Adrenal gland (tissue), 12 donors: ENCODE measurements around the gene VWA5B1. TPM values are rescaled to one million over a fixed set of nuclear protein-coding genes. Genes with fewer than 3 reads are reported as not detected.

Experiments used
- DNase-seq, 7 donors: peaks; one replicate each; pipeline ENCODE4 v3.0.0-alpha.2; 2019 to 2020
- H3K27ac ChIP-seq, 5 donors: fragments of 200-600 bp; sonication (generic) in 4 of 5; 1 replicate in 3 of 5; 2 replicates in 2 of 5; pipeline versions ENCODE4 v1.5.1 to v1.8.0; 2016 to 2020; ENCODE audit warnings: mild to moderate bottlenecking in 1 of 5
- H3K27me3 ChIP-seq: fragments of 200-600 bp; 2 replicates; pipeline ENCODE4 v1.8.0; 2021
- H3K36me3 ChIP-seq, 2 donors: fragments of 200-600 bp; replicated peaks in 1 of 2; 1 replicate in 1 of 2; 2 replicates in 1 of 2; pipeline versions ENCODE4 v1.5.1 to v1.8.0; 2018 to 2022
- H3K4me1 ChIP-seq, 2 donors: fragments of 200-600 bp; replicated peaks in 1 of 2; 1 replicate in 1 of 2; 2 replicates in 1 of 2; pipeline versions ENCODE4 v1.5.1 to v1.8.0; 2018 to 2021
- H3K4me3 ChIP-seq, 4 donors: fragments of 200-600 bp; sonication (generic) in 3 of 4; one replicate each; pipeline ENCODE4 v1.5.1; 2016 to 2018
- H3K9me3 ChIP-seq, 3 donors: fragments of 200-600 bp; sonication (generic) in 1 of 3; replicated peaks in 1 of 3; 1 replicate in 2 of 3; 2 replicates in 1 of 3; pipeline versions ENCODE4 v1.5.1 to v1.8.0; 2016 to 2021
- POLR2A ChIP-seq, 2 donors: fragments of 450-650 bp; IDR thresholded peaks; one replicate each; pipeline ENCODE4 v1.6.1; 2017; ENCODE audit warnings: antibody characterized with exemption in 2 of 2, mild to moderate bottlenecking in 2 of 2, moderate library complexity in 1 of 2
- WGBS, 4 donors: extraction: QIAGEN DNeasy Blood & Tissue Kit in 2 of 4; methylation state at CpG; one replicate each; pipeline versions ENCODE4 v1.1.5 to v1.1.7; 2013 to 2017; 5-methylcytosine and 5-hydroxymethylcytosine counted together
- intact Hi-C, 2 donors: fragments of 100-400 bp; cut with DNase I; formaldehyde crosslinking; loops; one replicate each; pipeline versions ENCODE4 v1.14.1 to v1.15.0; 2022 to 2023
- polyA plus RNA-seq, 3 donors: library from polyadenylated mRNA; stranded (reverse); fragments of 200-250 nt in 2 of 3; fragments of 350-450 nt in 1 of 3; fragmentation: Illumina TruSeq in 1 of 3; extraction: RNeasy Lipid Tissue Mini Kit (QIAGEN cat#74804) in 1 of 3; gene quantifications; one replicate each; pipeline ENCODE4 v1.2.3, GENCODE V29; 2013 to 2014
- total RNA-seq, 9 donors: library from RNA; depleted of rRNA in 4 of 9; stranded (reverse); fragments of >200 nt in 4 of 9; fragments of 120-200 nt in 1 of 9; fragmentation: NEBNext Ultra II Directional in 1 of 9; extraction: Animal tissue kit (Norgen Biotek cat#: 25700) in 1 of 9; gene quantifications; one replicate each; pipeline versions ENCODE4 v1.1.0 to v1.2.4, GENCODE V29; 2013 to 2023
- TF ChIP-seq, protein P1 (sequence below), 6 experiments: fragments of 450-650 bp in 4 of 6; fragments of 200-600 bp in 2 of 6; sonication (generic) in 1 of 6; IDR thresholded peaks; 1 replicate in 5 of 6; 2 replicates in 1 of 6; pipeline versions ENCODE4 v1.5.1 to v1.8.0; 2016 to 2021; ENCODE audit warnings: antibody characterized with exemption in 6 of 6, mild to moderate bottlenecking in 2 of 6, moderate library complexity in 1 of 6
- donor health status: healthy with polysubstance abuse.
- donor health status: Bipolar disorder and iron deficiency.
- donor health status: DM: yes; HTN: yes; CAD: no.
- donor health status: DM: no; HTN: no; CAD: no.
- donor health status: DM: no; HTN: no; CAD: no.
- donor health status: DM: yes; HTN: yes; CAD: no.

The VWA5B1 gene
- total and polyA plus RNA-seq, 12 donors: 0.07 to 2.5 (median 0.26) TPM; not detected in 5

DNA sequence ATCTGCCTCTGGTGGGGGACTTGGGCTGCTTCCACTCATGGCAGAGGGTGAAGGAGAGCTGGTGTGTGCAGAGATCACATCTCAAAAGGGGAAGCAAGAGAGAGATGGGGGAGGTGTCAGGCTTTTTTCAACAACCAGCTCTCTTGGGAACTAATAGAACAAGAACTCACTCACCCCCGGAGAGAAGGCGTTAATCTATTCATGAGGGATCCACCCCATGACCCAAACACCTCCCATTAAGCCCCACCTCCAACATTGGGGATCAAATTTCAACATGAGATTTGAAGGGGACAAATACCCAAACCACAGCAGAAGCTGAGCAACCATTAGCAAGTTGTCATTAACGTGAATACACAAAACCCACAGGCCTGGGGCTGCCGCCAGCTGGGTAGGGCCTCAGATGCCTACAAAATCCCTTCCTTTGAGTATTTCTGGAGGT, 12.0 kb upstream of the VWA5B1 start:
- Histone ChIP-seq H3K4me3 (no peak overlapping the region), H3K27me3 (no peaks in the 10 kb centered on the region), H3K36me3 (no peaks in the 10 kb centered on the region), H3K9me3 (no peaks in the 10 kb centered on the region), H3K27ac (no peak overlapping the region), H3K4me1 (no peaks in the 10 kb centered on the region)
- 65 to 69% (median 66%) methylated on average over 3 to 4 of the region's 4 CpGs for WGBS, 4 donors
- DNase-seq: no peak
- TF ChIP-seq, protein P1, sequence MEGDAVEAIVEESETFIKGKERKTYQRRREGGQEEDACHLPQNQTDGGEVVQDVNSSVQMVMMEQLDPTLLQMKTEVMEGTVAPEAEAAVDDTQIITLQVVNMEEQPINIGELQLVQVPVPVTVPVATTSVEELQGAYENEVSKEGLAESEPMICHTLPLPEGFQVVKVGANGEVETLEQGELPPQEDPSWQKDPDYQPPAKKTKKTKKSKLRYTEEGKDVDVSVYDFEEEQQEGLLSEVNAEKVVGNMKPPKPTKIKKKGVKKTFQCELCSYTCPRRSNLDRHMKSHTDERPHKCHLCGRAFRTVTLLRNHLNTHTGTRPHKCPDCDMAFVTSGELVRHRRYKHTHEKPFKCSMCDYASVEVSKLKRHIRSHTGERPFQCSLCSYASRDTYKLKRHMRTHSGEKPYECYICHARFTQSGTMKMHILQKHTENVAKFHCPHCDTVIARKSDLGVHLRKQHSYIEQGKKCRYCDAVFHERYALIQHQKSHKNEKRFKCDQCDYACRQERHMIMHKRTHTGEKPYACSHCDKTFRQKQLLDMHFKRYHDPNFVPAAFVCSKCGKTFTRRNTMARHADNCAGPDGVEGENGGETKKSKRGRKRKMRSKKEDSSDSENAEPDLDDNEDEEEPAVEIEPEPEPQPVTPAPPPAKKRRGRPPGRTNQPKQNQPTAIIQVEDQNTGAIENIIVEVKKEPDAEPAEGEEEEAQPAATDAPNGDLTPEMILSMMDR (IDR thresholded peaks at IDR 0.05): no peak
- no peak for TF ChIP-seq POLR2A (IDR thresholded peaks at IDR 0.05)
- intact Hi-C loops: no loop called here

DNA sequence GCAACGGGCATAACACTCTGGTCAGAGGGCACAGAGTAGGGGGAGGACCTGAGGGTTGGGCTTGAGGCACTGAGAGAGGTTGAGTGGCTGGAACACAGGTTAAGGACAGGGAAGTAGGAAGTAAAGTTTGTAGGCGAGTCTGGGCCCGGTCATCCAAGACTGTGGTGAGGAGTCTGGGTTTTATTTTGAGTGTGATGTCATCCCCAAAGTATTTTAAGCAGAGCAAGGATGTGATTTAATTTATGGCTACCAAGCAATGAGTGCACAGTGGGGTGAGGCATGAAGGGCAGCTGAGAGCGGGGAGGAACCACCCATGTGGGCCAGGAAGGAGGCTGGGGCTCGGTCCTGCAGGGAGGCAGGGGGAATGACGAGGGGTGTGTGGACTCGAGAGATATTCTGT, 11.2 kb upstream of the VWA5B1 start:
- Histone ChIP-seq H3K4me3 (no peak overlapping the region), H3K4me1 (no peaks in the 10 kb centered on the region), H3K9me3 (no peaks in the 10 kb centered on the region), H3K27me3 (no peaks in the 10 kb centered on the region), H3K36me3 (no peaks in the 10 kb centered on the region), H3K27ac (no peak overlapping the region)
- no peak for TF ChIP-seq POLR2A (IDR thresholded peaks at IDR 0.05)
- TF ChIP-seq, protein P1 (IDR thresholded peaks at IDR 0.05): no peak
- DNase-seq: no peak
- 76 to 89% (median 80%) methylated on average over 7 of the region's 7 CpGs for WGBS, 4 donors
- intact Hi-C loops: no loop called here

DNA sequence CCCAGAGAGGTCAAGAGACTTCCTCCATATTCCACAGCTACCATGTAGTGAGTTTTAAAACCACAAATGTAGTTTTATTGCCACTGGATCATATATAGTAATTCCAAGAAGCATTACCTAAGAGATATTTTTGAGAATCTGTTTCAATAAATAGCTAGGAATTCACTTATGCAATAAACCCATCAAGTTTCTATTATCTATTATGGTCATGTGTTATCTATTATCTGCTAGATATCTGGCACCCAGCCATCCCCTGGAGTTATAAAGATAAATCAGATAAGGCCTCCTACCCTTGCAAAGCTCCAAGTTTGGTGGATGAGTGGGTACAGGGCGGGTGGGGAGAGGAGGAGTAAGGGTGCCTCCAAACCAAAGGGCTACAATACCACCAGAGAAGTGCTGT, 10.3 kb upstream of the VWA5B1 start:
- Histone ChIP-seq H3K4me1 (no peaks in the 10 kb centered on the region), H3K4me3 (no peak overlapping the region), H3K9me3 (no peaks in the 10 kb centered on the region), H3K27ac (no peak overlapping the region), H3K36me3 (no peaks in the 10 kb centered on the region), H3K27me3 (no peaks in the 10 kb centered on the region)
- no peak for TF ChIP-seq POLR2A (IDR thresholded peaks at IDR 0.05)
- DNase-seq: peak in 6 of 7 donors; percentile 34 to 80 (median 54)
- intact Hi-C loops: no loop called here
- 66 to 93% (median 80%) methylated on average over 1 of the region's 1 CpG for WGBS, 4 donors

DNA sequence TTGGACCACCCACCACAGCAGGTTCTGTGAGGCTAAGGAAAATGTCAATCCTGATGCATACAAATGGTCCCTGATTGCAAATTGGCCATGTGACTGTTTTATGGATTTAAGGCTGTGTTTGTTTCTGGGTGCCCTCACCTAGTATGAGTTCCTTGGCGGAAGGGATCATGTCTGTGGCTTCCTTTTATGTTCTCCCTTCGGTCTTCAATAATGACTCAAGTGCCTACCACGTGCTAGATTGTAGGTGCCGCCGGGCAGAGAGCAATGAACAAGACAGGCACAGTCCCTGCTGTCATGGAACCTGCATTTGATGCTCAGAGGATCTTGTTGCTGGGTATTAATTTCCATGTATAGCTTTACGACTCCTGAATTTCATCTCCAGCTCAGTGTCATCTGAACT, 9.8 kb upstream of the VWA5B1 start:
- no peak overlapping the region for H3K4me3 ChIP-seq
- no peaks in the 10 kb centered on the region for H3K9me3 ChIP-seq
- no peak for DNase-seq
- H3K27ac ChIP-seq: no peak overlapping the region
- H3K4me1 ChIP-seq: no peaks in the 10 kb centered on the region
- intact Hi-C loops: no loop called here
- H3K27me3 ChIP-seq: no peaks in the 10 kb centered on the region
- TF ChIP-seq, protein P1 (IDR thresholded peaks at IDR 0.05): no peak
- TF ChIP-seq POLR2A (IDR thresholded peaks at IDR 0.05): no peak
- H3K36me3 ChIP-seq: no peaks in the 10 kb centered on the region
- WGBS, 4 donors: 88 to 96% (median 94%) methylated on average over 6 of the region's 6 CpGs

DNA sequence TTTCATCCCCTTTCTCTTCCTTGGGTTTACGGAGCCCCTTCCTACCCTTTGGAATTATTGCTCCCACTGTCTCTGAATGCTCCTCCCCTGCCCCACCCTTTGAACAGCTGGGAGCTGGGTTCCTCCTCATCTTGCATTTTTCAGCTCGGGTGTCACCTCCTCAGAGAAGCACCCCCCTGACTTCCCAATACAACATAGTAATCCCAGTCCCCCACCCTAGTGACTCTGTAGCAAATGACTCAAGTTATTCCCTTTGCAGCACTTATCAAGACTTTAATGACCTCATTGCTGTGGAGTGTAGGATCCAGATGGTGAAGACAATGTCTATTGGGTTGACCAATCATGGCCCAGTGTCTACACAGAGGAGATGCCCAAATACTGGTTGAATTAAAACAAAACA, 8.9 kb upstream of the VWA5B1 start:
- no peak overlapping the region for H3K27ac ChIP-seq
- no peaks in the 10 kb centered on the region for H3K36me3 ChIP-seq
- H3K4me1 ChIP-seq: no peaks in the 10 kb centered on the region
- TF ChIP-seq, protein P1 (IDR thresholded peaks at IDR 0.05): no peak
- no peak for TF ChIP-seq POLR2A (IDR thresholded peaks at IDR 0.05)
- no peak for DNase-seq
- H3K4me3 ChIP-seq: no peak overlapping the region
- intact Hi-C loops: no loop called here
- 64 to 75% (median 69%) methylated on average over 2 of the region's 2 CpGs for WGBS, 4 donors
- no peaks in the 10 kb centered on the region for H3K27me3 ChIP-seq
- no peaks in the 10 kb centered on the region for H3K9me3 ChIP-seq
